ENCODE measurements around the gene CCR1. TPM values are rescaled to one million over a fixed set of nuclear protein-coding genes. Genes with fewer than 3 reads are reported as not detected.

Gene CCR1
- total and polyA plus RNA-seq, 2 experiments from 2014 or later: not detected

DNA sequence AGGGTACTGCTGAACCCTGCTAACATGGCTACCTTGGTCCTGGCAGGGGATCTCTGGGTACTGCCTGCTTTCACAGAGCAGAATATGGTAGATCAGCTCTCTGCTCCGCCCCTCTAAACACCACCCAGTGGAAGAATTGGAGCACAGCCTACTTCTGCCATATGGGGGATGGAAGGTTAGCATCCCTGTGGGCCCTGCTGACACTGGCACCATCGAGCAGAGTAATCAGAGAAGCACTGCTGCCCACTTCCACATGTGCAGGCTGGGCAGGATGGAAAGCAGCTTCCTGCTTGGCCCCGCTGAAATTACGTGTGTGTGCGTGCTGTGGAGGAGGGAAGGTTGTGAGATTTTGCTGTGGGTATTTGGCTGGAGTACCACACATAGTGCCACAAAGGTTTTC, 24.8 kb downstream of the CCR1 start:
- no peak overlapping the region for H3K4me3 Mint-ChIP-seq
- Histone ChIP-seq H3K9me2 (ENCODE audit: insufficient read depth) (peaks cover 9% of the 10 kb centered on the region; the same call in 1 of the 2 replicates), H3K27me3 (ENCODE audit: insufficient read depth) (no peaks in the 10 kb centered on the region), H3K27ac (ENCODE audit: low read depth) (no peak overlapping the region), H3K36me3 (ENCODE audit: insufficient read depth) (no peaks in the 10 kb centered on the region), H3F3A (replicated peaks; ENCODE audit: low read depth) (no peaks in the 10 kb centered on the region), H4K20me1 (replicated peaks; ENCODE audit: insufficient read depth) (no peaks in the 10 kb centered on the region), H3K4me1 (ENCODE audit: insufficient read depth) (no peaks in the 10 kb centered on the region), H2AFZ (no peak overlapping the region), H3K4me2 (no peak overlapping the region), H3K4me3 (no peak overlapping the region), H3K79me2 (replicated peaks; ENCODE audit: insufficient read depth) (no peaks in the 10 kb centered on the region)
- DNase-seq (ENCODE audit: low spot score): peak; percentile 22
- TF ChIP-seq EZH2phosphoT487 (IDR thresholded peaks at IDR 0.05; ENCODE audit: unreplicated experiment) (no peak), STAT1 (IDR thresholded peaks at IDR 0.05; ENCODE audit: unreplicated experiment) (no peak), ZNF114 (CRISPR knock-in tag; IDR thresholded peaks at IDR 0.05) (no peak)
- TF ChIP-seq, protein P1, sequence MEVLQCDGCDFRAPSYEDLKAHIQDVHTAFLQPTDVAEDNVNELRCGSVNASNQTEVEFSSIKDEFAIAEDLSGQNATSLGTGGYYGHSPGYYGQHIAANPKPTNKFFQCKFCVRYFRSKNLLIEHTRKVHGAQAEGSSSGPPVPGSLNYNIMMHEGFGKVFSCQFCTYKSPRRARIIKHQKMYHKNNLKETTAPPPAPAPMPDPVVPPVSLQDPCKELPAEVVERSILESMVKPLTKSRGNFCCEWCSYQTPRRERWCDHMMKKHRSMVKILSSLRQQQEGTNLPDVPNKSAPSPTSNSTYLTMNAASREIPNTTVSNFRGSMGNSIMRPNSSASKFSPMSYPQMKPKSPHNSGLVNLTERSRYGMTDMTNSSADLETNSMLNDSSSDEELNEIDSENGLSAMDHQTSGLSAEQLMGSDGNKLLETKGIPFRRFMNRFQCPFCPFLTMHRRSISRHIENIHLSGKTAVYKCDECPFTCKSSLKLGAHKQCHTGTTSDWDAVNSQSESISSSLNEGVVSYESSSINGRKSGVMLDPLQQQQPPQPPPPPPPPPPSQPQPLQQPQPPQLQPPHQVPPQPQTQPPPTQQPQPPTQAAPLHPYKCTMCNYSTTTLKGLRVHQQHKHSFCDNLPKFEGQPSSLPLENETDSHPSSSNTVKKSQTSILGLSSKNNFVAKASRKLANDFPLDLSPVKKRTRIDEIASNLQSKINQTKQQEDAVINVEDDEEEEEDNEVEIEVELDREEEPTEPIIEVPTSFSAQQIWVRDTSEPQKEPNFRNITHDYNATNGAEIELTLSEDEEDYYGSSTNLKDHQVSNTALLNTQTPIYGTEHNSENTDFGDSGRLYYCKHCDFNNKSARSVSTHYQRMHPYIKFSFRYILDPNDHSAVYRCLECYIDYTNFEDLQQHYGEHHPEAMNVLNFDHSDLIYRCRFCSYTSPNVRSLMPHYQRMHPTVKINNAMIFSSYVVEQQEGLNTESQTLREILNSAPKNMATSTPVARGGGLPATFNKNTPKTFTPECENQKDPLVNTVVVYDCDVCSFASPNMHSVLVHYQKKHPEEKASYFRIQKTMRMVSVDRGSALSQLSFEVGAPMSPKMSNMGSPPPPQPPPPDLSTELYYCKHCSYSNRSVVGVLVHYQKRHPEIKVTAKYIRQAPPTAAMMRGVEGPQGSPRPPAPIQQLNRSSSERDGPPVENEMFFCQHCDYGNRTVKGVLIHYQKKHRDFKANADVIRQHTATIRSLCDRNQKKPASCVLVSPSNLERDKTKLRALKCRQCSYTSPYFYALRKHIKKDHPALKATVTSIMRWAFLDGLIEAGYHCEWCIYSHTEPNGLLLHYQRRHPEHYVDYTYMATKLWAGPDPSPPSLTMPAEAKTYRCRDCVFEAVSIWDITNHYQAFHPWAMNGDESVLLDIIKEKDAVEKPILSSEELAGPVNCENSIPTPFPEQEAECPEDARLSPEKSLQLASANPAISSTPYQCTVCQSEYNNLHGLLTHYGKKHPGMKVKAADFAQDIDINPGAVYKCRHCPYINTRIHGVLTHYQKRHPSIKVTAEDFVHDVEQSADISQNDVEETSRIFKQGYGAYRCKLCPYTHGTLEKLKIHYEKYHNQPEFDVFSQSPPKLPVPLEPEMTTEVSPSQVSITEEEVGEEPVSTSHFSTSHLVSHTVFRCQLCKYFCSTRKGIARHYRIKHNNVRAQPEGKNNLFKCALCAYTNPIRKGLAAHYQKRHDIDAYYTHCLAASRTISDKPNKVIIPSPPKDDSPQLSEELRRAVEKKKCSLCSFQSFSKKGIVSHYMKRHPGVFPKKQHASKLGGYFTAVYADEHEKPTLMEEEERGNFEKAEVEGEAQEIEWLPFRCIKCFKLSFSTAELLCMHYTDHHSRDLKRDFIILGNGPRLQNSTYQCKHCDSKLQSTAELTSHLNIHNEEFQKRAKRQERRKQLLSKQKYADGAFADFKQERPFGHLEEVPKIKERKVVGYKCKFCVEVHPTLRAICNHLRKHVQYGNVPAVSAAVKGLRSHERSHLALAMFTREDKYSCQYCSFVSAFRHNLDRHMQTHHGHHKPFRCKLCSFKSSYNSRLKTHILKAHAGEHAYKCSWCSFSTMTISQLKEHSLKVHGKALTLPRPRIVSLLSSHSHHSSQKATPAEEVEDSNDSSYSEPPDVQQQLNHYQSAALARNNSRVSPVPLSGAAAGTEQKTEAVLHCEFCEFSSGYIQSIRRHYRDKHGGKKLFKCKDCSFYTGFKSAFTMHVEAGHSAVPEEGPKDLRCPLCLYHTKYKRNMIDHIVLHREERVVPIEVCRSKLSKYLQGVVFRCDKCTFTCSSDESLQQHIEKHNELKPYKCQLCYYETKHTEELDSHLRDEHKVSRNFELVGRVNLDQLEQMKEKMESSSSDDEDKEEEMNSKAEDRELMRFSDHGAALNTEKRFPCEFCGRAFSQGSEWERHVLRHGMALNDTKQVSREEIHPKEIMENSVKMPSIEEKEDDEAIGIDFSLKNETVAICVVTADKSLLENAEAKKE (CRISPR knock-in tag; IDR thresholded peaks at IDR 0.05): no peak
- TF ChIP-seq, protein P2, sequence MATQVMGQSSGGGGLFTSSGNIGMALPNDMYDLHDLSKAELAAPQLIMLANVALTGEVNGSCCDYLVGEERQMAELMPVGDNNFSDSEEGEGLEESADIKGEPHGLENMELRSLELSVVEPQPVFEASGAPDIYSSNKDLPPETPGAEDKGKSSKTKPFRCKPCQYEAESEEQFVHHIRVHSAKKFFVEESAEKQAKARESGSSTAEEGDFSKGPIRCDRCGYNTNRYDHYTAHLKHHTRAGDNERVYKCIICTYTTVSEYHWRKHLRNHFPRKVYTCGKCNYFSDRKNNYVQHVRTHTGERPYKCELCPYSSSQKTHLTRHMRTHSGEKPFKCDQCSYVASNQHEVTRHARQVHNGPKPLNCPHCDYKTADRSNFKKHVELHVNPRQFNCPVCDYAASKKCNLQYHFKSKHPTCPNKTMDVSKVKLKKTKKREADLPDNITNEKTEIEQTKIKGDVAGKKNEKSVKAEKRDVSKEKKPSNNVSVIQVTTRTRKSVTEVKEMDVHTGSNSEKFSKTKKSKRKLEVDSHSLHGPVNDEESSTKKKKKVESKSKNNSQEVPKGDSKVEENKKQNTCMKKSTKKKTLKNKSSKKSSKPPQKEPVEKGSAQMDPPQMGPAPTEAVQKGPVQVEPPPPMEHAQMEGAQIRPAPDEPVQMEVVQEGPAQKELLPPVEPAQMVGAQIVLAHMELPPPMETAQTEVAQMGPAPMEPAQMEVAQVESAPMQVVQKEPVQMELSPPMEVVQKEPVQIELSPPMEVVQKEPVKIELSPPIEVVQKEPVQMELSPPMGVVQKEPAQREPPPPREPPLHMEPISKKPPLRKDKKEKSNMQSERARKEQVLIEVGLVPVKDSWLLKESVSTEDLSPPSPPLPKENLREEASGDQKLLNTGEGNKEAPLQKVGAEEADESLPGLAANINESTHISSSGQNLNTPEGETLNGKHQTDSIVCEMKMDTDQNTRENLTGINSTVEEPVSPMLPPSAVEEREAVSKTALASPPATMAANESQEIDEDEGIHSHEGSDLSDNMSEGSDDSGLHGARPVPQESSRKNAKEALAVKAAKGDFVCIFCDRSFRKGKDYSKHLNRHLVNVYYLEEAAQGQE (IDR thresholded peaks at IDR 0.05; ENCODE audit: unreplicated experiment): no peak
- TF ChIP-seq, protein P3, sequence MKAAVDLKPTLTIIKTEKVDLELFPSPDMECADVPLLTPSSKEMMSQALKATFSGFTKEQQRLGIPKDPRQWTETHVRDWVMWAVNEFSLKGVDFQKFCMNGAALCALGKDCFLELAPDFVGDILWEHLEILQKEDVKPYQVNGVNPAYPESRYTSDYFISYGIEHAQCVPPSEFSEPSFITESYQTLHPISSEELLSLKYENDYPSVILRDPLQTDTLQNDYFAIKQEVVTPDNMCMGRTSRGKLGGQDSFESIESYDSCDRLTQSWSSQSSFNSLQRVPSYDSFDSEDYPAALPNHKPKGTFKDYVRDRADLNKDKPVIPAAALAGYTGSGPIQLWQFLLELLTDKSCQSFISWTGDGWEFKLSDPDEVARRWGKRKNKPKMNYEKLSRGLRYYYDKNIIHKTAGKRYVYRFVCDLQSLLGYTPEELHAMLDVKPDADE (IDR thresholded peaks at IDR 0.05): no peak
- no peaks in the 10 kb centered on the region for H3K4me1 Mint-ChIP-seq
- peaks cover 5% of the 10 kb centered on the region for H3K27me3 Mint-ChIP-seq (ENCODE audit: insufficient read depth, low read depth, poor library complexity)
- H3K27ac Mint-ChIP-seq: no peak overlapping the region
- H3K36me3 Mint-ChIP-seq (ENCODE audit: low read depth): no peaks in the 10 kb centered on the region
- peak; percentile 69 for ATAC-seq
- H3K9me3 Mint-ChIP-seq: 0 out of 3 replicates have a peak, but pooled peaks cover 2% of the 10 kb centered on the region
